ENCODE results near the gene PRTFDC1.

The PRTFDC1 gene

GRCh38 chr10:24900888-24901685 lies 51.3 kb downstream of the PRTFDC1 start:
- FAIRE-seq, result no peak

GRCh38 chr10:24899571-24899970 lies 52.8 kb downstream of the PRTFDC1 start:
- no peak for FAIRE-seq

DNA sequence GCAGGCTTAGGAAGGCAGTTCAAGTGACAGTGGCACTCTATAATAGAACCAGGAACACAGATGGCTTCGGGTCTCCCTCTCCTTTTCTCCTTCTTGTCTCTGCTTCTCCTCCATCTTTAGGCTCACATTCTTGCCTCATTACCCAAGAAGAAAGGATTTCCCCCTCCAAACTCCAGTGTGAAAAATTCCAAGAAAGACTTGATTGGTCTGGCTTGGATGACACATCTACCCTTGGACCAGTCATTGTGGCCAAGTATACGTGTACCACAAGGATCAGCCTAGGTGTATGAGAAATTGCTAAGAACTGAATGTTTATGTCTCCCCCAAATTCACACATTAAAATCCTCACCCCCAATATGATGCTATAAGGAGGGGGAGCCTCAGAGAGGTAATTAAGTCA lies 53.9 kb downstream of the PRTFDC1 start:
- no peak for FAIRE-seq

DNA sequence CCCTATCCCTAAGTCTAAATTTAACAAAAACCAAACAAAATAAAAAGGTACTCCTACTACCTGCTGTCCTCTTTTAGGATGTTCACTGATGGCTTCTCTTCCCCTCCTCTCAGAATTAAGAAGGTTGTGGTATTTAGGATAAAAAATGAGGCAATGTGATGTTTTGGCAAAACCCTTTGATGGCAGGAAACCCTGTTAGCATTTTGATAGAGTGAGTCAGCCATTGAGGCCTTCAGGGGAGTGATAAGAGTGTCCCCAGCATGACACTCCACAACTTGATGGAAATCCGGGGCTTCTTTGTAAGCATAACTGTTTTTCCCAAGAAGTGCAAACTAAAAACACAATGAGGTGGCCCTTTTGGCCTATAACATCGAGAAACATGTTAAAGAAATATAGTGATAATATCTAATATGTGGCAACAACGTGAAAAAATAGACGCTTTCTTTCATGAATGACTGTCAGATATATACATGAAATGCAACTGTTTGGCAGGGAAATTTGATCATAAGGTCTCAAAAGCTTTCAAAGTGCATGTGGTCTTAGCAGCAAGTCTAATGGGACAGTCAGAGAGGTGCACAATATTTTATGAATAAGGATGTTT lies 55.0 kb downstream of the PRTFDC1 start:
- no peak for FAIRE-seq

GRCh38 chr10:24894728-24895127 lies 57.7 kb downstream of the PRTFDC1 start:
- no peak for FAIRE-seq

GRCh38 chr10:24894309-24894708 lies 58.1 kb downstream of the PRTFDC1 start:
- no peak for FAIRE-seq

GRCh38 chr10:24893127-24893526 lies 59.3 kb downstream of the PRTFDC1 start:
- no peak for FAIRE-seq

GRCh38 chr10:24891823-24892222 lies 60.6 kb downstream of the PRTFDC1 start:
- FAIRE-seq, result no peak

DNA sequence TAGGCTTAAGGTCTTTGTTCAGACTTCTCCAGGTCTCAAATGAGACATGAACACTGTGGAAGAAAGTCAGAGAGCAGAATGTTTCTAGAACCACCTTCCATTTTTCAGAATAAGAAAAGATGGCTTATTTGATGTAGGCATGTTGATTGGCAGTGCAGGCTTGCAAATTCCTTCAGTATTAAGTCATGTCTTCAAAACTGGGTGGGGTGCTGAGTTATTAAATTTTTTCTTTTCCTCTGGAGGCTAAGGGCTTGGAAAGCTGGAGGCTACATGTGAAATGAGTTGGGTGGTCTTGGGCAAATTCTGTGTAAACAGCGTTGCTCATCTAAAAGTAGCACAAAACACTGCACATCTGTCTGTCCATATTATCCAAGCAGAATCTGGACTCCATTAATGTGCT lies 62.8 kb downstream of the PRTFDC1 start:
- no peak for FAIRE-seq

DNA sequence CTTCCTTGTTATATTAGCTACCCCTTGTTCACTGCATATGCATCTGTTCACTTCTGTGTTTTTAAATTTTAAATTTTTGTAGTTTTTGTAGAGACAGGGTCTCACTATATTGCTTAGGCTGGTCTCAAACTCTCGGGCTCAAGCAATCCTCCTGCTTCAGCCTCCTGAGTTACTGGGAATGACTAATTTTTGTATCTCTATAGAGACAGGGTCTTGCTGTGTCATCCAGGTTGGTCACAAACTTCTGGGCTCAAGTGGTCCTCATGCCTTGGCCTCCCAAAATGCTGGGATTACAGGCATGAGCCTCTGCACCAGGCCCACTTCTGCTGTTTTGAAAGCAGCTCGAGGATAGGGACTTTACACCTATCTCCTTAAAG lies 64.6 kb downstream of the PRTFDC1 start:
- FAIRE-seq, result no peak

DNA sequence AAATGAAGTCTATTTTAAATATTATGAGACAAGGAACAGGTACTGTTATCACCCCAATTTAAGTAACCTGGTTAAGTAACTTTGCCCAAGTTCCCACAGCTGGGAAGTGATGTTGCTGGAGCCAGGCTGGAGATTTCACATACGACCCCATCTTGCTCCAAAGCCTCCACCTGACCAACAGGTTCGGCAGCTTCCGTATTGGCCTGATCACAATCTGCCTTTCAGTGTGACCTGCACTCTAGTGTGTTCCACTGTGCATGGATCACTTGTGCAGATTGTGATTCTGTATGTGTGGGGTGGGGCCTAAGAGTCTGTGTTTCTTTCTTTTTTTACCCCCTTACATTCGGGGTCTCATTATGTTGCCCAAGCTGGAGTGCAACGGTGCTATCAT lies 66.1 kb downstream of the PRTFDC1 start:
- FAIRE-seq, result no peak

- FAIRE-seq, result no peak
These were observed 66.7 kb downstream of the PRTFDC1 start for GRCh38 chr10:24885551-24886289.

DNA sequence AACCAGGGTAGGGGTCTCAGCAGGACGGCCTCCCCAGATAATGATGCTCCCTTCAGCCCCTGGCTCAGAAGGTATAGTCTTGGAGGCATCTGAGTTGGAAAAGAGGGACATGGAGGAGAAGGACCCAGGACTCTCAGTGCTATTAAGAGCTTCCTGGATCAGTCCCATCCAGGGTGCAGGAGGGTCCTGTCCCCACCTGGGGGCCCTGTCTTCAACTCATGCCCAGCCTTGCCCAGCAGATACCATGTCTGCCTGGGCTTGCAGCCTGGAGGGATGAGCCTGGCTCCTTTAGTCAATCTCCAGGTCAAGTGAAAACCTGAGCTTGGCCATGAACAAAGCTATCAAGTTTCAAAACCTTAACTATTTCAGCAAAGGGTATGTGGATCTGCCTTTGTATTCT lies 67.6 kb downstream of the PRTFDC1 start:
- no peak for FAIRE-seq

GRCh38 chr10:24884316-24884715 lies 68.1 kb downstream of the PRTFDC1 start:
- FAIRE-seq, result no peak

DNA sequence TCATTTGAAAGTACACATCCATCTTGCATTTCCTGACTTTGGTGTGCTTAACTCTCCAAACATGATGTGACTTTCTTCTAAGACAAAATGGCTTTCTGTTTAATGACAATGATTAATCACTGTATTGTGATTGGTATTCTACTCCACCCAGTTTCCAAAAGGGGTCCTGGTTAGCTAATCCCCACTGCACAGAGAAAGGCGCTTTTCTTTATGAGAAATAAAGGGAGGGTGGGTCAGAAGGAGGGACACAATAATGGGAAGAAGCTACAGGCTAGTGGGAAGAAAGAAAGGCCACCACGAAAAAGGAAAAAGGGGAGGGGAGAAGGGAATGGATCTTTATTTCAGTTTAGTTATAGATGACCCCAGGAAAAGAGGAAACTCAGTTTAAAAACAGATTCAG lies 69.2 kb downstream of the PRTFDC1 start:
- FAIRE-seq, result no peak

DNA sequence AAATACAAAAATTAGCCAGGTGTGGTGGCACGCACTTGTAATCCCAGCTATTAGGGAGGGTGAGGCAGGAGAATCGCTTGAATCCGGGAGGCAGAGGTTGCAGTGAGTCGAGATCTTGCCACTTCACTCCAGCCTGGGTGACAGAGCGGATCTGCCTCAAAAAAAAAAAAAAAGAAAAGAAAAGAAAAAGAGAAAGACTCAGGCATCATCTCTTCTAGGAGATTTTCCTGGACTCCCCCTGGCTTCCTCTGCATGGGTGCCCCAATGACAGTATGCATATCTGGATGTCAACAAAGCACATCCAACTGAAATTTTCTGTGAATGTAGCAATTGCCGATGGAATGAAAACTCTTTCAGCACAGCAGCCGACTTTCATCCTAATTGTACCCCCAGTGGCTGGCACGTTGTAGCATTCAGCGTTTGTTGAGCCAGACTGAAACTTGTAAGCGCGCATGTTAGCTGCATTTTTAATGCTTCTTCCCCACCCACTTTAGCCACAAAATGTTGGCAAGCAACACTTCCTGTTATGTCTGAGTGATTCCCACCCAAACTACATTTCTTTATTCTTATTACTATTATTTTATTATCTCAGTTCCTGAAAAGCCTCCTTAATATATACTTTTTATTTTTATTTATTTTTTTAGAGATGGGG lies 70.2 kb downstream of the PRTFDC1 start:
- FAIRE-seq, result no peak

DNA sequence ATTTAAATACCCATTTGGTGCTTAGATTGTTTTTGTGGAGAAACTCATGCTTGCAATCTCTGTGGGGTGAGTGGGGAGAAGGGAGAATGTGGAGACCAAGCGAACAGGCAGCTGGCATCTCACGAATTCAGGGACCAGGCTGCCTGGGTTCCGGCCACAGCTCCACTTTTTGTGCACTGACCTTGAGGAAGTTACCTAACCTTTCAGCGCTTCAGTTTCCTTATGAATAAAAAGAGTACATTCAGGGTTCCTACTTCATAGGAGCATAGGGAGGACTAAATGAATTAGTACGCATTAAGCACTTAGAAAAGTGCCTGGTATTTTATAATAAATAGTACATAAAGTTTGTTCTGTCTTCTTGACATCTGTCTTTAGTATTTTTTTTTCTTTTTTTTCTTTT lies 72.5 kb downstream of the PRTFDC1 start:
- no peak for FAIRE-seq

DNA sequence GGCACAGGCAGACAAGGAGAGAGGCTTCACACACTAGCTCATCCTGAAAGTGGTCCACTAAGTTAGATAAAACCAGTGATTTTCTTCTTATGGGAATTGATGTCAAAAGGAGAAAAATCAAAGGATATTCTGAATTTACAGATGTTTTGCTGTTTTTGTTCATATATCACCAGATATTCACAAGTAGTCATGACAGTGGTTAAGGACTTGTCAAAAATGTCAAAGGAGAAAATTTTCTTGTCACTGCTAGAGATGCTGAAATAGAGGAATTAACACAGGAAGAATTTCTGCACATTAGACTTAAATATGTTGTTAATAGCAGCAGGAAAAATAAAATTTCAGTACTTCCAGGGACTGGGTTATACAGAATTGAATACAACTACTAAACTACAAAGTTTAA lies 78.3 kb downstream of the PRTFDC1 start:
- no peak for FAIRE-seq

GRCh38 chr10:24873281-24873683 lies 79.1 kb downstream of the PRTFDC1 start:
- FAIRE-seq, result peak; percentile 37

- FAIRE-seq, result no peak
These were observed 79.6 kb downstream of the PRTFDC1 start for GRCh38 chr10:24872790-24873182.

DNA sequence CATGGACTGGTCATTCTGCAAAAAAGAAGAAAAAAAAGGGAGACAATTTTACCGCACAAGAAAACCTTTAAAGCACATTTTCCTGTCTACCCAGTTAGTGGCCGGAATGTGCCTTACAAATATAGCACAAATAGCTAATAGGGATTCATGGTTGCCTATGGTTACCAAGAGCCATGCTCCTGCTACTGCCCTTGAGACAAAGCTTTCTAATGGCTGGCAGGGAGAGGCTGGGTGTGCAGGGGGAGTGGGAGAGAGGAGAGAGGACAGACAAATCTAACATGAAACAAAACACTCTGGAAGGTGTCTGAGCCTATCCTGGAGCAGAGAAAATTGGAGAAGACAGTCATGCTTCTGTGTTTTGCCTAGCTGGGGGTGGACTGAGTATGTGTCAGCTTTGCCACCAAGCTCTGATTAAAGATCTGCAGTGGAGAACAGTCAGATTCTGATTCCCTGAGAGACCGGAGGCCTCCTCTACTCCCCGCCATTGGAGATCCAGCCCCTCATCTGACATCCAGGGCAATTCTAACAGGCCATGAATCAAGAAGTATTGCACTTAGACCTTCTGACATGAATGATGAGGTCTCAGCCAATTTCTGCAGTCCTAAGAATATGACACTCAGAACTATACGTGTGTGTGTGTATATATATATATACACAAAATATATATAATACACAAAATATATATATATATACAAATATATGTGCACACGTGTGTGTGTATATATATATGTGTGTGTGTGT lies 80.2 kb downstream of the PRTFDC1 start:
- FAIRE-seq, result no peak

- FAIRE-seq, result no peak
These were observed 81.1 kb downstream of the PRTFDC1 start for GRCh38 chr10:24871011-24871935.
